HepG2 (cell line): ENCODE measurements around the gene LIM2. TPM values are rescaled to one million over a fixed set of nuclear protein-coding genes. Genes with fewer than 3 reads are reported as not detected.

Experiments used
- CC2D1A ChIP-seq: sonication (generic); formaldehyde crosslinking; IDR thresholded peaks from 2 replicates; pipeline ENCODE4 v1.8.1; 2023; ENCODE audit warnings: mild to moderate bottlenecking, missing genetic modification reagents
- FOSL1 ChIP-seq: sonication (generic); formaldehyde crosslinking; IDR thresholded peaks from 2 replicates; pipeline ENCODE4 v1.9.0; 2021; ENCODE audit warnings: missing genetic modification reagents, borderline replicate concordance
- KLF11 ChIP-seq: IDR thresholded peaks from 2 replicates; pipeline ENCODE4 v1.6.1; 2016; ENCODE audit warnings: missing compliant biosample characterization
- KMT2A ChIP-seq: sonication (generic); formaldehyde crosslinking; IDR thresholded peaks from 2 replicates; pipeline ENCODE4 v1.4.0; 2020; ENCODE audit warnings: missing genetic modification reagents
- MATR3 ChIP-seq: sonication (generic); formaldehyde crosslinking; IDR thresholded peaks from 2 replicates; pipeline ENCODE4 v1.4.0; 2020; ENCODE audit warnings: missing genetic modification reagents
- RFXAP ChIP-seq: sonication (generic); formaldehyde crosslinking; IDR thresholded peaks from 2 replicates; pipeline ENCODE4 v1.4.0; 2020; ENCODE audit warnings: missing genetic modification reagents, borderline replicate concordance
- SPEN ChIP-seq: sonication (generic); formaldehyde crosslinking; IDR thresholded peaks from 2 replicates; pipeline ENCODE4 v1.5.1; 2020; ENCODE audit warnings: low read depth, mild to moderate bottlenecking, missing genetic modification reagents
- ZNF12 ChIP-seq: sonication (generic); formaldehyde crosslinking; IDR thresholded peaks from 2 replicates; pipeline ENCODE4 v1.5.0; 2020; ENCODE audit warnings: missing genetic modification reagents
- ZNF331 ChIP-seq: sonication (generic); formaldehyde crosslinking; IDR thresholded peaks from 2 replicates; pipeline ENCODE4 v1.4.0; 2020; ENCODE audit warnings: missing genetic modification reagents
- ZNF431 ChIP-seq: sonication (generic); formaldehyde crosslinking; IDR thresholded peaks from 2 replicates; pipeline ENCODE4 v1.9.0; 2022; ENCODE audit warnings: missing genetic modification reagents, low read depth, mild to moderate bottlenecking, borderline replicate concordance
- ZNF570 ChIP-seq: sonication (generic); formaldehyde crosslinking; IDR thresholded peaks from 2 replicates; pipeline ENCODE4 v1.4.0; 2020; ENCODE audit warnings: mild to moderate bottlenecking, missing genetic modification reagents, borderline replicate concordance
- polyA plus RNA-seq, 8 experiments: library from polyadenylated mRNA; depleted of rRNA in 3 of 8; stranded (reverse) in 7 of 8; unstranded in 1 of 8; fragments of >200 nt; fragmentation: Illumina TruSeq in 4 of 8; extraction: Trizol in 4 of 8; gene quantifications; 2 replicates each; pipeline versions ENCODE4 v1.2.1 to v1.2.3, GENCODE V29; 2011 to 2016; ENCODE audit warnings: low read depth in 4 of 8, missing spikeins in 1 of 8, mixed read lengths in 1 of 8; ENCODE audit not compliant: insufficient read depth in 1 of 8
- total RNA-seq, 5 experiments: library from RNA; depleted of rRNA; stranded (reverse); fragments of >200 nt; fragmentation: Illumina TruSeq; extraction: Trizol; gene quantifications; 2 replicates each; pipeline ENCODE4 v1.2.3, GENCODE V29; 2016; ENCODE audit warnings: low read depth in 1 of 5
- TF ChIP-seq, protein P1 (sequence below): sonication (generic); formaldehyde crosslinking; IDR thresholded peaks from 2 replicates; pipeline ENCODE4 v1.4.0; 2020; ENCODE audit warnings: missing genetic modification reagents, borderline replicate concordance
- TF ChIP-seq, protein P2 (sequence below): sonication (generic); formaldehyde crosslinking; IDR thresholded peaks from 2 replicates; pipeline ENCODE4 v1.4.0; 2020; ENCODE audit warnings: missing genetic modification reagents
- TF ChIP-seq, protein P3 (sequence below): sonication (generic); formaldehyde crosslinking; IDR thresholded peaks from 2 replicates; pipeline ENCODE4 v1.8.1; 2023; ENCODE audit warnings: mild to moderate bottlenecking, missing genetic modification reagents
- TF ChIP-seq, protein P4 (sequence below): sonication (generic); formaldehyde crosslinking; IDR thresholded peaks from 2 replicates; pipeline ENCODE4 v1.4.0; 2020; ENCODE audit warnings: mild to moderate bottlenecking, missing genetic modification reagents
- TF ChIP-seq, protein P5 (sequence below): sonication (generic); formaldehyde crosslinking; IDR thresholded peaks from 2 replicates; pipeline ENCODE4 v1.4.0; 2020; ENCODE audit warnings: missing genetic modification reagents, borderline replicate concordance
- TF ChIP-seq, protein P6 (sequence below): sonication (generic); formaldehyde crosslinking; IDR thresholded peaks from 2 replicates; pipeline ENCODE4 v1.4.0; 2020; ENCODE audit warnings: missing genetic modification reagents

LIM2 gene
- total and polyA plus RNA-seq, 2 of the 13 experiments (the other 11 are each of a cell fraction or from before 2014, with no cell fraction given) = 1.3 TPM; not detected in 1

DNA sequence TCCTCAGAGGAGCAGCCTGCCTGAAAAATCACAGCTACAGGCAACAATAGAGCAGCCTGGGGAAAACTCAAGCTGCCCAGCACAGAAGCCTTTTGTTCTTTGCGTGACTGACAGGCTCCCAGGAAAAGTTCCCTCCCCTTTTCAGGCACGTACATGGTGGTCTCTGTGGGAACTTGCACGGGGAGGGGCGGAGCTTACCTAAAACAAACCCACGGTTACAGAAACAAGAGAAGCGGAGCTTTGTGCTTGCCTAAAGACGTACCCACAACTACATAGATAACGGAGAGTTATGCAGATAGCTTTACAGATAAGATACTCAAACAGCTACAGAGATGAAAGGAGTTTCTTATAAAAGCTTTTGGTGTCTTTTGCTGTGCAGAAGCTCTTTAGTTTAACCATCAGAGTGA, 33.0 kb downstream of the LIM2 start (continued):
- TF ChIP-seq RFXAP (CRISPR knock-in tag) = no peak
- TF ChIP-seq, protein P1, sequence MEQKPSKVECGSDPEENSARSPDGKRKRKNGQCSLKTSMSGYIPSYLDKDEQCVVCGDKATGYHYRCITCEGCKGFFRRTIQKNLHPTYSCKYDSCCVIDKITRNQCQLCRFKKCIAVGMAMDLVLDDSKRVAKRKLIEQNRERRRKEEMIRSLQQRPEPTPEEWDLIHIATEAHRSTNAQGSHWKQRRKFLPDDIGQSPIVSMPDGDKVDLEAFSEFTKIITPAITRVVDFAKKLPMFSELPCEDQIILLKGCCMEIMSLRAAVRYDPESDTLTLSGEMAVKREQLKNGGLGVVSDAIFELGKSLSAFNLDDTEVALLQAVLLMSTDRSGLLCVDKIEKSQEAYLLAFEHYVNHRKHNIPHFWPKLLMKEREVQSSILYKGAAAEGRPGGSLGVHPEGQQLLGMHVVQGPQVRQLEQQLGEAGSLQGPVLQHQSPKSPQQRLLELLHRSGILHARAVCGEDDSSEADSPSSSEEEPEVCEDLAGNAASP (CRISPR knock-in tag) = peak; percentile 91
- TF ChIP-seq, protein P2, sequence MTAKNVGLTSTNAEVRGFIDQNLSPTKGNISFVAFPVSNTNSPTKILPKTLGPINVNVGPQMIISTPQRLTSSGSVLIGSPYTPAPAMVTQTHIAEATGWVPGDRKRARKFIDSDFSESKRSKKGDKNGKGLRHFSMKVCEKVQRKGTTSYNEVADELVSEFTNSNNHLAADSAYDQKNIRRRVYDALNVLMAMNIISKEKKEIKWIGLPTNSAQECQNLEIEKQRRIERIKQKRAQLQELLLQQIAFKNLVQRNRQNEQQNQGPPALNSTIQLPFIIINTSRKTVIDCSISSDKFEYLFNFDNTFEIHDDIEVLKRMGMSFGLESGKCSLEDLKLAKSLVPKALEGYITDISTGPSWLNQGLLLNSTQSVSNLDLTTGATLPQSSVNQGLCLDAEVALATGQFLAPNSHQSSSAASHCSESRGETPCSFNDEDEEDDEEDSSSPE (CRISPR knock-in tag) = no peak
- no peak for TF ChIP-seq ZNF431
- TF ChIP-seq KMT2A (CRISPR knock-in tag) = no peak
- TF ChIP-seq, protein P3, sequence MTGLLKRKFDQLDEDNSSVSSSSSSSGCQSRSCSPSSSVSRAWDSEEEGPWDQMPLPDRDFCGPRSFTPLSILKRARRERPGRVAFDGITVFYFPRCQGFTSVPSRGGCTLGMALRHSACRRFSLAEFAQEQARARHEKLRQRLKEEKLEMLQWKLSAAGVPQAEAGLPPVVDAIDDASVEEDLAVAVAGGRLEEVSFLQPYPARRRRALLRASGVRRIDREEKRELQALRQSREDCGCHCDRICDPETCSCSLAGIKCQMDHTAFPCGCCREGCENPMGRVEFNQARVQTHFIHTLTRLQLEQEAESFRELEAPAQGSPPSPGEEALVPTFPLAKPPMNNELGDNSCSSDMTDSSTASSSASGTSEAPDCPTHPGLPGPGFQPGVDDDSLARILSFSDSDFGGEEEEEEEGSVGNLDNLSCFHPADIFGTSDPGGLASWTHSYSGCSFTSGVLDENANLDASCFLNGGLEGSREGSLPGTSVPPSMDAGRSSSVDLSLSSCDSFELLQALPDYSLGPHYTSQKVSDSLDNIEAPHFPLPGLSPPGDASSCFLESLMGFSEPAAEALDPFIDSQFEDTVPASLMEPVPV (CRISPR knock-in tag) = no peak
- TF ChIP-seq ZNF12 (CRISPR knock-in tag) = no peak
- no peak; the same call in 1 of the 2 replicates for TF ChIP-seq KLF11
- TF ChIP-seq, protein P4, sequence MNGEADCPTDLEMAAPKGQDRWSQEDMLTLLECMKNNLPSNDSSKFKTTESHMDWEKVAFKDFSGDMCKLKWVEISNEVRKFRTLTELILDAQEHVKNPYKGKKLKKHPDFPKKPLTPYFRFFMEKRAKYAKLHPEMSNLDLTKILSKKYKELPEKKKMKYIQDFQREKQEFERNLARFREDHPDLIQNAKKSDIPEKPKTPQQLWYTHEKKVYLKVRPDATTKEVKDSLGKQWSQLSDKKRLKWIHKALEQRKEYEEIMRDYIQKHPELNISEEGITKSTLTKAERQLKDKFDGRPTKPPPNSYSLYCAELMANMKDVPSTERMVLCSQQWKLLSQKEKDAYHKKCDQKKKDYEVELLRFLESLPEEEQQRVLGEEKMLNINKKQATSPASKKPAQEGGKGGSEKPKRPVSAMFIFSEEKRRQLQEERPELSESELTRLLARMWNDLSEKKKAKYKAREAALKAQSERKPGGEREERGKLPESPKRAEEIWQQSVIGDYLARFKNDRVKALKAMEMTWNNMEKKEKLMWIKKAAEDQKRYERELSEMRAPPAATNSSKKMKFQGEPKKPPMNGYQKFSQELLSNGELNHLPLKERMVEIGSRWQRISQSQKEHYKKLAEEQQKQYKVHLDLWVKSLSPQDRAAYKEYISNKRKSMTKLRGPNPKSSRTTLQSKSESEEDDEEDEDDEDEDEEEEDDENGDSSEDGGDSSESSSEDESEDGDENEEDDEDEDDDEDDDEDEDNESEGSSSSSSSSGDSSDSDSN (CRISPR knock-in tag) = no peak
- TF ChIP-seq MATR3 = no peak
- no peak for TF ChIP-seq ZNF570 (CRISPR knock-in tag)
- no peak for TF ChIP-seq CC2D1A (CRISPR knock-in tag)
- no peak for TF ChIP-seq FOSL1 (CRISPR knock-in tag)
- TF ChIP-seq, protein P5, sequence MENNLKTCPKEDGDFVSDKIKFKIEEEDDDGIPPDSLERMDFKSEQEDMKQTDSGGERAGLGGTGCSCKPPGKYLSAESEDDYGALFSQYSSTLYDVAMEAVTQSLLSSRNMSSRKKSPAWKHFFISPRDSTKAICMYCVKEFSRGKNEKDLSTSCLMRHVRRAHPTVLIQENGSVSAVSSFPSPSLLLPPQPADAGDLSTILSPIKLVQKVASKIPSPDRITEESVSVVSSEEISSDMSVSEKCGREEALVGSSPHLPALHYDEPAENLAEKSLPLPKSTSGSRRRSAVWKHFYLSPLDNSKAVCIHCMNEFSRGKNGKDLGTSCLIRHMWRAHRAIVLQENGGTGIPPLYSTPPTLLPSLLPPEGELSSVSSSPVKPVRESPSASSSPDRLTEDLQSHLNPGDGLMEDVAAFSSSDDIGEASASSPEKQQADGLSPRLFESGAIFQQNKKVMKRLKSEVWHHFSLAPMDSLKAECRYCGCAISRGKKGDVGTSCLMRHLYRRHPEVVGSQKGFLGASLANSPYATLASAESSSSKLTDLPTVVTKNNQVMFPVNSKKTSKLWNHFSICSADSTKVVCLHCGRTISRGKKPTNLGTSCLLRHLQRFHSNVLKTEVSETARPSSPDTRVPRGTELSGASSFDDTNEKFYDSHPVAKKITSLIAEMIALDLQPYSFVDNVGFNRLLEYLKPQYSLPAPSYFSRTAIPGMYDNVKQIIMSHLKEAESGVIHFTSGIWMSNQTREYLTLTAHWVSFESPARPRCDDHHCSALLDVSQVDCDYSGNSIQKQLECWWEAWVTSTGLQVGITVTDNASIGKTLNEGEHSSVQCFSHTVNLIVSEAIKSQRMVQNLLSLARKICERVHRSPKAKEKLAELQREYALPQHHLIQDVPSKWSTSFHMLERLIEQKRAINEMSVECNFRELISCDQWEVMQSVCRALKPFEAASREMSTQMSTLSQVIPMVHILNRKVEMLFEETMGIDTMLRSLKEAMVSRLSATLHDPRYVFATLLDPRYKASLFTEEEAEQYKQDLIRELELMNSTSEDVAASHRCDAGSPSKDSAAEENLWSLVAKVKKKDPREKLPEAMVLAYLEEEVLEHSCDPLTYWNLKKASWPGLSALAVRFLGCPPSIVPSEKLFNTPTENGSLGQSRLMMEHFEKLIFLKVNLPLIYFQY (CRISPR knock-in tag) = no peak
- TF ChIP-seq, protein P6, sequence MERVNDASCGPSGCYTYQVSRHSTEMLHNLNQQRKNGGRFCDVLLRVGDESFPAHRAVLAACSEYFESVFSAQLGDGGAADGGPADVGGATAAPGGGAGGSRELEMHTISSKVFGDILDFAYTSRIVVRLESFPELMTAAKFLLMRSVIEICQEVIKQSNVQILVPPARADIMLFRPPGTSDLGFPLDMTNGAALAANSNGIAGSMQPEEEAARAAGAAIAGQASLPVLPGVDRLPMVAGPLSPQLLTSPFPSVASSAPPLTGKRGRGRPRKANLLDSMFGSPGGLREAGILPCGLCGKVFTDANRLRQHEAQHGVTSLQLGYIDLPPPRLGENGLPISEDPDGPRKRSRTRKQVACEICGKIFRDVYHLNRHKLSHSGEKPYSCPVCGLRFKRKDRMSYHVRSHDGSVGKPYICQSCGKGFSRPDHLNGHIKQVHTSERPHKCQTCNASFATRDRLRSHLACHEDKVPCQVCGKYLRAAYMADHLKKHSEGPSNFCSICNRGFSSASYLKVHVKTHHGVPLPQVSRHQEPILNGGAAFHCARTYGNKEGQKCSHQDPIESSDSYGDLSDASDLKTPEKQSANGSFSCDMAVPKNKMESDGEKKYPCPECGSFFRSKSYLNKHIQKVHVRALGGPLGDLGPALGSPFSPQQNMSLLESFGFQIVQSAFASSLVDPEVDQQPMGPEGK = 0 out of 2 replicates have a peak, but pooled peaks have one; percentile 63
- no peak; the same call in 1 of the 2 replicates for TF ChIP-seq SPEN (CRISPR knock-in tag)
- TF ChIP-seq ZNF331 = peak; percentile 78
